RPMI8226 (cell line): Measurements from ENCODE around the gene PAQR8.
"Not testable (repeated sequence)": the region's sequence is repeated elsewhere in the genome, so short reads cannot be mapped to it uniquely, and the experiment has no call there.

Experiments
- DNase-seq: peaks from one replicate; pipeline ENCODE4 v3.0.0-alpha.2; 2015

The PAQR8 gene

GRCh38 chr6:52415917-52416628 lies 54.1 kb downstream of the PAQR8 start:
- peak; percentile 41 for DNase-seq

- DNase-seq = peak; percentile 80
These were observed 54.7 kb downstream of the PAQR8 start for GRCh38 chr6:52416629-52417151.

- DNase-seq = no peak
These were observed 55.7 kb downstream of the PAQR8 start for GRCh38 chr6:52417675-52418111.

GRCh38 chr6:52418606-52419005 lies 56.7 kb downstream of the PAQR8 start:
- DNase-seq = no peak

GRCh38 chr6:52419809-52420667 lies 58.1 kb downstream of the PAQR8 start, which contains the start of gene EFHC1:
TSS of gene EFHC1 (plus strand) at chr6:52420342. CDS start at chr6:52420411, 69 bp downstream.
- peak; percentile 99 for DNase-seq

- no peak for DNase-seq
These were observed 58.9 kb downstream of the PAQR8 start for GRCh38 chr6:52420668-52421358.

GRCh38 chr6:52422156-52422555 lies 60.2 kb downstream of the PAQR8 start:
- DNase-seq = no peak

- DNase-seq = no peak
These were observed 61.5 kb downstream of the PAQR8 start for GRCh38 chr6:52423448-52423847.

- DNase-seq = no peak
These were observed 62.0 kb downstream of the PAQR8 start for GRCh38 chr6:52423971-52424381.

GRCh38 chr6:52424513-52424912 lies 62.6 kb downstream of the PAQR8 start:
- no peak for DNase-seq

GRCh38 chr6:52426667-52427066 lies 64.7 kb downstream of the PAQR8 start:
- DNase-seq = no peak

- not testable (repeated sequence) for DNase-seq
These were observed 71.3 kb downstream of the PAQR8 start for GRCh38 chr6:52433294-52433693.

- no peak for DNase-seq
These were observed 73.4 kb downstream of the PAQR8 start for GRCh38 chr6:52435345-52435744.

- no peak for DNase-seq
These were observed 77.0 kb downstream of the PAQR8 start for GRCh38 chr6:52438926-52439325.

GRCh38 chr6:52454556-52454955 lies 92.6 kb downstream of the PAQR8 start:
- no peak for DNase-seq

- DNase-seq = no peak
These were observed 95.1 kb downstream of the PAQR8 start for GRCh38 chr6:52457096-52457495.
